SK-N-SH treated with all-trans-retinoic acid at 6 μM for 48 hours (cell line): ENCODE results near the gene TWNK.

ENCODE experiments used
- ATAC-seq: fragments of 200-7000 bp; cut with Tn5 transposase; 3 replicates; pipeline ENCODE4 v1.9.1; 2020; ENCODE audit warnings: mild to moderate bottlenecking, moderate library complexity
- ARNTL ChIP-seq: fragments of 450-650 bp; formaldehyde crosslinking; IDR thresholded peaks from 2 replicates; pipeline ENCODE4 v1.5.0; 2020; ENCODE audit warnings: low read depth, mild to moderate bottlenecking, moderate library complexity, borderline replicate concordance
- CREB5 ChIP-seq: fragments of 250-450 bp; sonication (Bioruptor Pico); IDR thresholded peaks from 2 replicates; pipeline ENCODE4 v1.5.1; 2020; ENCODE audit warnings: low read depth, mild to moderate bottlenecking, moderate library complexity
- CSRNP3 ChIP-seq: fragments of 250-450 bp; sonication (Bioruptor Pico); IDR thresholded peaks from 2 replicates; pipeline ENCODE4 v1.5.1; 2021; ENCODE audit warnings: mild to moderate bottlenecking, moderate library complexity
- GLIS3 ChIP-seq: fragments of 250-450 bp; sonication (Bioruptor Pico); IDR thresholded peaks from 2 replicates; pipeline ENCODE4 v1.5.0; 2020; ENCODE audit warnings: mild to moderate bottlenecking, moderate library complexity
- ISL1 ChIP-seq: fragments of 250-450 bp; sonication (Bioruptor Pico); IDR thresholded peaks from 2 replicates; pipeline ENCODE4 v2.1.2; 2022; ENCODE audit warnings: mild to moderate bottlenecking, moderate library complexity
- OSR1 ChIP-seq: fragments of 250-450 bp; sonication (Bioruptor Pico); IDR thresholded peaks from 2 replicates; pipeline ENCODE4 v1.8.0; 2022; ENCODE audit warnings: moderate library complexity, mild to moderate bottlenecking, inconsistent platforms
- PATZ1 ChIP-seq: fragments of 250-450 bp; sonication (Bioruptor Pico); IDR thresholded peaks from 2 replicates; pipeline ENCODE4 v1.8.0; 2020; ENCODE audit warnings: mild to moderate bottlenecking, moderate library complexity, borderline replicate concordance
- POU6F1 ChIP-seq: fragments of 250-450 bp; sonication (Bioruptor Pico); IDR thresholded peaks from 2 replicates; pipeline ENCODE4 v1.8.0; 2021; ENCODE audit warnings: low read depth, mild to moderate bottlenecking, moderate library complexity, borderline replicate concordance
- PPARA ChIP-seq: fragments of 250-450 bp; sonication (Bioruptor Pico); IDR thresholded peaks from 2 replicates; pipeline ENCODE4 v1.5.0; 2020; ENCODE audit warnings: mild to moderate bottlenecking, borderline replicate concordance
- RARB ChIP-seq: fragments of 250-450 bp; sonication (Bioruptor Pico); IDR thresholded peaks from 2 replicates; pipeline ENCODE4 v1.8.0; 2021; ENCODE audit warnings: mild to moderate bottlenecking, moderate library complexity
- SNAI2 ChIP-seq: fragments of 250-450 bp; sonication (Bioruptor Pico); IDR thresholded peaks from 2 replicates; pipeline ENCODE4 v1.5.0; 2020; ENCODE audit warnings: mild to moderate bottlenecking, moderate library complexity
- TCF4 ChIP-seq: fragments of 250-450 bp; sonication (Bioruptor Pico); IDR thresholded peaks from 2 replicates; pipeline ENCODE4 v1.8.0; 2021; ENCODE audit warnings: mild to moderate bottlenecking, moderate library complexity, borderline replicate concordance
- TOX ChIP-seq: fragments of 250-450 bp; sonication (Bioruptor Pico); IDR thresholded peaks from 2 replicates; pipeline ENCODE4 v1.8.0; 2021; ENCODE audit warnings: mild to moderate bottlenecking, moderate library complexity, borderline replicate concordance
- ZC3H10 ChIP-seq: fragments of 250-450 bp; sonication (Bioruptor Pico); IDR thresholded peaks from 2 replicates; pipeline ENCODE4 v1.5.1; 2021; ENCODE audit warnings: mild to moderate bottlenecking, moderate library complexity
- ZFP3 ChIP-seq: fragments of 250-450 bp; sonication (Bioruptor Pico); IDR thresholded peaks from 2 replicates; pipeline ENCODE4 v1.5.0; 2020; ENCODE audit warnings: mild to moderate bottlenecking, moderate library complexity
- ZFP30 ChIP-seq: fragments of 450-650 bp; formaldehyde crosslinking; IDR thresholded peaks from 2 replicates; pipeline ENCODE4 v1.5.0; 2022; ENCODE audit warnings: mild to moderate bottlenecking, moderate library complexity
- ZNF565 ChIP-seq: fragments of 450-650 bp; formaldehyde crosslinking; conservative IDR thresholded peaks from 2 replicates; pipeline ENCODE4 v1.5.0; 2020; ENCODE audit warnings: low read depth, mild to moderate bottlenecking, moderate library complexity
- ZNF8 ChIP-seq: fragments of 450-650 bp; formaldehyde crosslinking; IDR thresholded peaks from 2 replicates; pipeline ENCODE4 v1.5.0; 2020; ENCODE audit warnings: mild to moderate bottlenecking, moderate library complexity

Gene TWNK

GRCh38 chr10:101007099-101007711 is 19.9 kb downstream of the TWNK start:
- TF ChIP-seq TOX (CRISPR knock-in tag) (no peak), OSR1 (CRISPR knock-in tag) (no peak), ISL1 (CRISPR knock-in tag) (no peak), ZNF565 (CRISPR knock-in tag) (no peak), RARB (CRISPR knock-in tag) (no peak), CREB5 (CRISPR knock-in tag) (no peak), ARNTL (no peak), ZC3H10 (CRISPR knock-in tag) (no peak), PATZ1 (CRISPR knock-in tag) (no peak), ZFP3 (no peak), TCF4 (CRISPR knock-in tag) (no peak), GLIS3 (CRISPR knock-in tag) (no peak)
- ATAC-seq, result peak; percentile 2; the same call in 1 of the 3 replicates

GRCh38 chr10:101007915-101008822 is 20.8 kb downstream of the TWNK start:
- no peak for ATAC-seq
- TF ChIP-seq TOX (CRISPR knock-in tag), result no peak
- TF ChIP-seq ARNTL, result no peak
- no peak for TF ChIP-seq CSRNP3 (CRISPR knock-in tag)
- no peak for TF ChIP-seq POU6F1 (CRISPR knock-in tag)
- no peak for TF ChIP-seq ZNF8 (CRISPR knock-in tag)
- no peak for TF ChIP-seq ZNF565 (CRISPR knock-in tag)
- TF ChIP-seq OSR1 (CRISPR knock-in tag), result no peak
- no peak for TF ChIP-seq CREB5 (CRISPR knock-in tag)
- no peak for TF ChIP-seq PPARA (CRISPR knock-in tag)
- TF ChIP-seq ZC3H10 (CRISPR knock-in tag), result no peak
- TF ChIP-seq ISL1 (CRISPR knock-in tag), result no peak
- TF ChIP-seq SNAI2 (CRISPR knock-in tag), result no peak
- TF ChIP-seq PATZ1 (CRISPR knock-in tag), result no peak
- no peak for TF ChIP-seq ZFP3
- TF ChIP-seq ZFP30 (CRISPR knock-in tag), result no peak
- no peak for TF ChIP-seq GLIS3 (CRISPR knock-in tag)
- no peak for TF ChIP-seq TCF4 (CRISPR knock-in tag)
